Measurements from ENCODE around the gene PRPS1L1. TPM values are rescaled to one million over a fixed set of nuclear protein-coding genes. Genes with fewer than 3 reads are reported as not detected.

Gene PRPS1L1
- total and polyA plus RNA-seq, 2 donors: not detected

GRCh38 chr7:18018296-18019215 is 9.1 kb downstream of the PRPS1L1 start:
- no peaks in the 10 kb centered on the region for H3K4me1 ChIP-seq (ENCODE audit: control insufficient read depth in 2 of 2, insufficient read depth in 2 of 2, low read length in 2 of 2)
- no peaks in the 10 kb centered on the region for H3K36me3 ChIP-seq (ENCODE audit: control insufficient read depth in 2 of 2, insufficient read depth in 2 of 2, low read length in 1 of 2)
- WGBS: 91% methylated on average over 5 of the region's 5 CpGs
- DNase-seq (ENCODE audit: low read depth in 6 of 9, low spot score in 9 of 9): no peak
- H3K27me3 ChIP-seq (ENCODE audit: control insufficient read depth in 2 of 2, insufficient read depth in 1 of 2, low read length in 1 of 2): no peaks in the 10 kb centered on the region
- no peak overlapping the region for H3K27ac ChIP-seq (ENCODE audit: low read depth in 1 of 2, low read length in 1 of 2)
- H3K9me3 ChIP-seq (ENCODE audit: control insufficient read depth in 2 of 2, insufficient read depth in 1 of 2, low read length in 1 of 2): no peaks in the 10 kb centered on the region
- no peak overlapping the region for H3K4me3 ChIP-seq (ENCODE audit: low read length in 2 of 2)

GRCh38 chr7:18016547-18017444 is 10.8 kb downstream of the PRPS1L1 start:
- H3K9me3 ChIP-seq (ENCODE audit: control insufficient read depth in 2 of 2, insufficient read depth in 1 of 2, low read length in 1 of 2): no peaks in the 10 kb centered on the region
- H3K27me3 ChIP-seq (ENCODE audit: control insufficient read depth in 2 of 2, insufficient read depth in 1 of 2, low read length in 1 of 2): no peaks in the 10 kb centered on the region
- no peak overlapping the region for H3K27ac ChIP-seq (ENCODE audit: low read depth in 1 of 2, low read length in 1 of 2)
- H3K4me3 ChIP-seq (ENCODE audit: low read length in 2 of 2): no peak overlapping the region
- H3K4me1 ChIP-seq (ENCODE audit: control insufficient read depth in 2 of 2, insufficient read depth in 2 of 2, low read length in 2 of 2): no peaks in the 10 kb centered on the region
- DNase-seq (ENCODE audit: low read depth in 6 of 9, low spot score in 9 of 9): no peak
- H3K36me3 ChIP-seq (ENCODE audit: control insufficient read depth in 2 of 2, insufficient read depth in 2 of 2, low read length in 1 of 2): no peaks in the 10 kb centered on the region
- 95% methylated on average over 9 of the region's 9 CpGs for WGBS

- H3K27me3 ChIP-seq (ENCODE audit: control insufficient read depth in 2 of 2, insufficient read depth in 1 of 2, low read length in 1 of 2): no peaks in the 10 kb centered on the region
- H3K4me1 ChIP-seq (ENCODE audit: control insufficient read depth in 2 of 2, insufficient read depth in 2 of 2, low read length in 2 of 2): no peaks in the 10 kb centered on the region
- no peaks in the 10 kb centered on the region for H3K9me3 ChIP-seq (ENCODE audit: control insufficient read depth in 2 of 2, insufficient read depth in 1 of 2, low read length in 1 of 2)
- no peaks in the 10 kb centered on the region for H3K36me3 ChIP-seq (ENCODE audit: control insufficient read depth in 2 of 2, insufficient read depth in 2 of 2, low read length in 1 of 2)
- no peak overlapping the region for H3K27ac ChIP-seq (ENCODE audit: low read depth in 1 of 2, low read length in 1 of 2)
- no peak overlapping the region for H3K4me3 ChIP-seq (ENCODE audit: low read length in 2 of 2)
- no peak for DNase-seq (ENCODE audit: low read depth in 6 of 9, low spot score in 9 of 9)
Observed at GRCh38 chr7:18013936-18014335, 13.7 kb downstream of the PRPS1L1 start.

- no peak overlapping the region for H3K27ac ChIP-seq (ENCODE audit: low read depth in 1 of 2, low read length in 1 of 2)
- no peaks in the 10 kb centered on the region for H3K9me3 ChIP-seq (ENCODE audit: control insufficient read depth in 2 of 2, insufficient read depth in 1 of 2, low read length in 1 of 2)
- WGBS: 98% methylated on average over 3 of the region's 3 CpGs
- no peaks in the 10 kb centered on the region for H3K4me1 ChIP-seq (ENCODE audit: control insufficient read depth in 2 of 2, insufficient read depth in 2 of 2, low read length in 2 of 2)
- no peak overlapping the region for H3K4me3 ChIP-seq (ENCODE audit: low read length in 2 of 2)
- no peaks in the 10 kb centered on the region for H3K27me3 ChIP-seq (ENCODE audit: control insufficient read depth in 2 of 2, insufficient read depth in 1 of 2, low read length in 1 of 2)
- H3K36me3 ChIP-seq (ENCODE audit: control insufficient read depth in 2 of 2, insufficient read depth in 2 of 2, low read length in 1 of 2): no peaks in the 10 kb centered on the region
- no peak for DNase-seq (ENCODE audit: low read depth in 6 of 9, low spot score in 9 of 9)
Observed at GRCh38 chr7:18004372-18004771, 23.3 kb downstream of the PRPS1L1 start.

GRCh38 chr7:18003286-18003994 is 24.2 kb downstream of the PRPS1L1 start:
- WGBS: 94% methylated on average over 4 of the region's 4 CpGs
- H3K4me3 ChIP-seq (ENCODE audit: low read length in 2 of 2): no peak overlapping the region
- H3K4me1 ChIP-seq (ENCODE audit: control insufficient read depth in 2 of 2, insufficient read depth in 2 of 2, low read length in 2 of 2): no peaks in the 10 kb centered on the region
- no peaks in the 10 kb centered on the region for H3K9me3 ChIP-seq (ENCODE audit: control insufficient read depth in 2 of 2, insufficient read depth in 1 of 2, low read length in 1 of 2)
- H3K36me3 ChIP-seq (ENCODE audit: control insufficient read depth in 2 of 2, insufficient read depth in 2 of 2, low read length in 1 of 2): no peaks in the 10 kb centered on the region
- H3K27ac ChIP-seq (ENCODE audit: low read depth in 1 of 2, low read length in 1 of 2): no peak overlapping the region
- DNase-seq (ENCODE audit: low read depth in 6 of 9, low spot score in 9 of 9): no peak
- H3K27me3 ChIP-seq (ENCODE audit: control insufficient read depth in 2 of 2, insufficient read depth in 1 of 2, low read length in 1 of 2): no peaks in the 10 kb centered on the region

GRCh38 chr7:17998692-17999091 is 29.0 kb downstream of the PRPS1L1 start:
- no peaks in the 10 kb centered on the region for H3K4me1 ChIP-seq (ENCODE audit: control insufficient read depth in 2 of 2, insufficient read depth in 2 of 2, low read length in 2 of 2)
- no peaks in the 10 kb centered on the region for H3K36me3 ChIP-seq (ENCODE audit: control insufficient read depth in 2 of 2, insufficient read depth in 2 of 2, low read length in 1 of 2)
- H3K27me3 ChIP-seq (ENCODE audit: control insufficient read depth in 2 of 2, insufficient read depth in 1 of 2, low read length in 1 of 2): no peaks in the 10 kb centered on the region
- no peaks in the 10 kb centered on the region for H3K9me3 ChIP-seq (ENCODE audit: control insufficient read depth in 2 of 2, insufficient read depth in 1 of 2, low read length in 1 of 2)
- no peak overlapping the region for H3K27ac ChIP-seq (ENCODE audit: low read depth in 1 of 2, low read length in 1 of 2)
- H3K4me3 ChIP-seq (ENCODE audit: low read length in 2 of 2): no peak overlapping the region
- 94% methylated on average over 2 of the region's 2 CpGs for WGBS
- no peak for DNase-seq (ENCODE audit: low read depth in 6 of 9, low spot score in 9 of 9)

- Histone ChIP-seq H3K27me3 (ENCODE audit: control insufficient read depth in 2 of 2, insufficient read depth in 1 of 2, low read length in 1 of 2) (no peaks in the 10 kb centered on the region), H3K4me3 (ENCODE audit: low read length in 2 of 2) (no peak overlapping the region), H3K4me1 (ENCODE audit: control insufficient read depth in 2 of 2, insufficient read depth in 2 of 2, low read length in 2 of 2) (no peaks in the 10 kb centered on the region), H3K27ac (ENCODE audit: low read depth in 1 of 2, low read length in 1 of 2) (no peak overlapping the region), H3K36me3 (ENCODE audit: control insufficient read depth in 2 of 2, insufficient read depth in 2 of 2, low read length in 1 of 2) (no peaks in the 10 kb centered on the region), H3K9me3 (ENCODE audit: control insufficient read depth in 2 of 2, insufficient read depth in 1 of 2, low read length in 1 of 2) (no peaks in the 10 kb centered on the region)
- WGBS: 42% methylated on average over 1 of the region's 1 CpG
- no peak for DNase-seq (ENCODE audit: low read depth in 6 of 9, low spot score in 9 of 9)
Observed at GRCh38 chr7:17996442-17997223, 31.0 kb downstream of the PRPS1L1 start.

- Histone ChIP-seq H3K4me1 (ENCODE audit: control insufficient read depth in 2 of 2, insufficient read depth in 2 of 2, low read length in 2 of 2) (no peaks in the 10 kb centered on the region), H3K9me3 (ENCODE audit: control insufficient read depth in 2 of 2, insufficient read depth in 1 of 2, low read length in 1 of 2) (no peaks in the 10 kb centered on the region), H3K27ac (ENCODE audit: low read depth in 1 of 2, low read length in 1 of 2) (no peak overlapping the region), H3K27me3 (ENCODE audit: control insufficient read depth in 2 of 2, insufficient read depth in 1 of 2, low read length in 1 of 2) (no peaks in the 10 kb centered on the region), H3K36me3 (ENCODE audit: control insufficient read depth in 2 of 2, insufficient read depth in 2 of 2, low read length in 1 of 2) (no peaks in the 10 kb centered on the region), H3K4me3 (ENCODE audit: low read length in 2 of 2) (no peak overlapping the region)
- 95% methylated on average over 2 of the region's 2 CpGs for WGBS
- DNase-seq (ENCODE audit: low read depth in 6 of 9, low spot score in 9 of 9): no peak
Observed at GRCh38 chr7:17996040-17996439, 31.6 kb downstream of the PRPS1L1 start.

Data from thymus (tissue), 11 donors.